ENCODE results near the gene NEURL1.
"Not testable (repeated sequence)": the region's sequence is repeated elsewhere in the genome, so short reads cannot be mapped to it uniquely, and the experiment has no call there.

NEURL1 gene

GRCh38 chr10:103602028-103602851, 108.7 kb downstream of the NEURL1 start:
- no peak overlapping the region for H3K4me3 ChIP-seq (ENCODE audit: low read depth, low read length)
- TF ChIP-seq CTCF (IDR thresholded peaks at IDR 0.05; ENCODE audit: low read depth, low read length), result no peak

- no peak for TF ChIP-seq CTCF (IDR thresholded peaks at IDR 0.05; ENCODE audit: low read depth, low read length)
Measured at GRCh38 chr10:103602852-103603155, 109.3 kb downstream of the NEURL1 start.

GRCh38 chr10:103603382-103603781, 109.9 kb downstream of the NEURL1 start:
- H3K4me3 ChIP-seq (ENCODE audit: low read depth, low read length), result no peak overlapping the region
- TF ChIP-seq CTCF (IDR thresholded peaks at IDR 0.05; ENCODE audit: low read depth, low read length), result no peak

More at GRCh38 chr10:103602852-103603155, 109.3 kb downstream of the NEURL1 start:
- no peak overlapping the region for H3K4me3 ChIP-seq (ENCODE audit: low read depth, low read length)

GRCh38 chr10:103605359-103606096, 112.0 kb downstream of the NEURL1 start:
- H3K4me3 ChIP-seq (ENCODE audit: low read depth, low read length), result no peak overlapping the region
- peak; percentile 83 for TF ChIP-seq CTCF (IDR thresholded peaks at IDR 0.05; ENCODE audit: low read depth, low read length)

- H3K4me3 ChIP-seq (ENCODE audit: low read depth, low read length), result not testable (repeated sequence)
Measured at GRCh38 chr10:103606097-103606438, 112.6 kb downstream of the NEURL1 start.

- H3K4me3 ChIP-seq (ENCODE audit: low read depth, low read length), result not testable (repeated sequence)
Measured at GRCh38 chr10:103607051-103607450, 113.5 kb downstream of the NEURL1 start.

GRCh38 chr10:103608056-103608455, 114.6 kb downstream of the NEURL1 start:
- H3K4me3 ChIP-seq (ENCODE audit: low read depth, low read length), result not testable (repeated sequence)

- H3K4me3 ChIP-seq (ENCODE audit: low read depth, low read length), result no peak overlapping the region
- TF ChIP-seq CTCF (IDR thresholded peaks at IDR 0.05; ENCODE audit: low read depth, low read length), result no peak
Measured at GRCh38 chr10:103609231-103610082, 116.0 kb downstream of the NEURL1 start.

Measured in WI38 (cell line).